NOMO-1 treated with dmso at 0.1 percent for 144 hours (cell line): ENCODE measurements around the gene CADM2.

Experiments
- DNase-seq: peaks from one replicate; lab custom pipeline; 2025; ENCODE audit not compliant: unreplicated experiment; lab: John Stamatoyannopoulos, UW

The CADM2 gene

DNA sequence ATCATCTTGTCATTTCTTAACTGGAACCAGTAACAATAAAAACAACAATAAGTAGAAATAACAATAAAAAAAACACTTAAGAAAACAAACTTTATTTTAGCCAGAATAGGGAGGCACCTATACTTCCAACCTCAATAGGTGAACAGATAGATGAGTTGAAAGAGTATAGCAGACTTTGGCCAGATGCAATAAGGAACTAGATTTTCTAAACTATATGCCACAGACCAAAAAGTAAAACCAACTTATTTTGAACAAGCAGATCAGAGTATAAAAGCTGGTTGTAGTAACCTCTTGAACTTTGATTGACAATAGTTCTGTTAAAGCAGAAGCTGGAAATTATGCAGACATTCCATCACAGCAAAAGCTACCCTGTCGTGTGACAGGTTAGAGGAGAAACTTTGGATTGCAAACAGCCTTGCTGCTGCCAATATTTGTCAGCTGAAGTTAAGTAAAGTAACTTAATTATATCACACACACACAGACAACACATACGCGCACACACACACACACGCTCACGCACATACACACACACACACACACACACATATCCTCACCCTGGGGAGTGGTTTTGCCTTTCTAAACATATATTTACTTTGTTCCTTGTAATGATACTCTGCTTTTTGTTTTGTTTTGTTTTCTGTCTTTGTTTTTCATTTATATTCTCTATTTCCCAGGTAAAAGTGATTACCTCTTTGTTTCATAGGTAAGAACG, 1128.5 kb downstream of the CADM2 start:
- DNase-seq: no peak

DNA sequence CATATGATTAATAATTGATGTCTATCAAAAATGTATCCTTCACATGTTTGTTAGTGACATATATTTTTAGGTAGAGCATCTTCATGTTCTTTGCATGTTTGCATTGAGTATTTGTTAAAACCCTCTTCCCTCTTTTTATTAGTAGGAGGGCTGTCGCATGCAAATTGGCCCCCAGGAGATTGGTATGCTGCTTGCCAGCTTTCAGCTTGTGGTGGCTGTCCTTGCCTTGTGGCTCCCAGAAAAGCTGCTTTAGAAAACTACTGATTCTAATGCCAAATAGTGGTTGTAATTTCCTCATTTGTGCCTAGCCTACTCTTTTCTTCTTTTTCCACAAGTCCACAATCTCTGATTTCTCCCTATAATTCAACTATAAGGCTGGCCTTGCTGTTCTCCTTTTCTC, 1145.4 kb downstream of the CADM2 start:
- DNase-seq: no peak

DNA sequence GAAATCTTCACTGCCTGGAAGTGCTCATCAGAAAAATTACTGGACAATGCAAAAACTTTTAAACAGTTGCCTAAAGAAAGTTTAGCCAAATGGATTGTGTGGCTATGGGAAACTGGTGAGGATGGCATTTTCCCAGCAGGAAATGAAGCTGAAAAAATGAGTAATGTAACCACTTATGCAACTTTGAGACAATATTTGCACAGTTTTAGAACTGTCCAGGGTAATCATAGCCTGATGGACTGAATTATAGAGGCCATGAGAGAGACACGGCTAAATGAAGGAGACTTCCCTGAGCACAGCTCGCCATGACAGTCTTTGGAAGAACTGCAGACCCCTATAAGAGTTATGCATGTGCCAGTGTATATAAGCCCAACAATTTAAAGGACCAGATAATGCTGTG, 1150.6 kb downstream of the CADM2 start:
- no peak for DNase-seq
